Endothelial cell of umbilical vein (primary cell): ENCODE measurements around the gene MYH11. TPM values are rescaled to one million over a fixed set of nuclear protein-coding genes. Genes with fewer than 3 reads are reported as not detected.

Experiments
- BruUV-seq: library from RNA; stranded (reverse); fragments of 400-500 nt; replicated peaks from 2 replicates; lab custom pipeline; 2021; lab: Mats Ljungman, UMichigan
- CTCF ChIA-PET: fragments of 300-600, 350-600 bp; sonication (Branson Sonifier 250); formaldehyde crosslinking; loops from one replicate; lab custom pipeline; 2021; ENCODE audit warnings: antibody characterized with exemption, inconsistent platforms; lab: Charles Lee
- POLR2A ChIA-PET: fragments of 300-600, 350-600 bp; sonication (Branson Sonifier 250); formaldehyde crosslinking; loops from one replicate; lab custom pipeline; 2021; ENCODE audit warnings: antibody characterized with exemption, inconsistent platforms; lab: Charles Lee
- DNase-seq: peaks from one replicate; pipeline ENCODE4 v3.0.0-alpha.2; 2011; ENCODE audit warnings: low read depth, low spot score
- FAIRE-seq: peaks from 2 replicates; lab custom pipeline; 2011; peaks lifted over from hg19 to GRCh38; lab: Jason Lieb, UNC
- H2AFZ ChIP-seq: 2 replicates; pipeline ENCODE4 v1.6.0; 2012; ENCODE audit warnings: low read depth, low read length, control low read depth, inconsistent platforms
- H3K27ac ChIP-seq: 2 replicates; pipeline ENCODE4 v1.5.1; 2011; ENCODE audit warnings: low read depth, mild to moderate bottlenecking, control low read depth, low read length, moderate library complexity; ENCODE audit not compliant: insufficient read depth
- H3K27me3 ChIP-seq, 2 experiments: 2 replicates each; pipeline versions ENCODE4 v1.6.0 to v1.6.1; 2011; ENCODE audit warnings: low read length in 2 of 2, mixed read lengths in 1 of 2; ENCODE audit not compliant: control insufficient read depth in 2 of 2, insufficient read depth in 2 of 2
- H3K36me3 ChIP-seq, 2 experiments: 2 replicates in 1 of 2; 3 replicates in 1 of 2; pipeline ENCODE4 v1.5.1; 2011; ENCODE audit warnings: low read length in 2 of 2, mild to moderate bottlenecking in 1 of 2, moderate library complexity in 1 of 2; ENCODE audit not compliant: control insufficient read depth in 2 of 2, insufficient read depth in 2 of 2; ENCODE audit errors: extremely low read depth in 1 of 2
- H3K4me1 ChIP-seq: 3 replicates; pipeline ENCODE4 v1.5.1; 2011; ENCODE audit warnings: mild to moderate bottlenecking, low read length; ENCODE audit not compliant: control insufficient read depth, insufficient read depth; ENCODE audit errors: extremely low read depth
- H3K4me2 ChIP-seq: 2 replicates; pipeline ENCODE4 v1.6.1; 2011; ENCODE audit warnings: low read length, control low read depth, mixed read lengths; ENCODE audit not compliant: insufficient read depth
- H3K4me3 ChIP-seq, 3 experiments: fragments of 200-600 bp in 1 of 3; sonication (generic), shearing (Covaris generic) in 1 of 3; replicated peaks in 1 of 3; 2 replicates each; pipeline ENCODE4 v1.5.1; 2011 to 2016; ENCODE audit warnings: control low read depth in 3 of 3, low read length in 3 of 3, mild to moderate bottlenecking in 2 of 3, inconsistent platforms in 1 of 3, low read depth in 1 of 3, moderate library complexity in 1 of 3; ENCODE audit not compliant: insufficient read depth in 1 of 3
- H3K79me2 ChIP-seq: 2 replicates; pipeline ENCODE4 v1.6.0; 2012; ENCODE audit warnings: low read length, inconsistent platforms; ENCODE audit not compliant: control insufficient read depth, insufficient read depth
- H3K9ac ChIP-seq: replicated peaks from 2 replicates; pipeline ENCODE3; 2011; ENCODE audit warnings: low read length, control low read depth; ENCODE audit not compliant: insufficient read depth; ENCODE audit errors: extremely low read depth
- H3K9me1 ChIP-seq: replicated peaks from 3 replicates; pipeline ENCODE4 v1.6.0; 2011; ENCODE audit warnings: mild to moderate bottlenecking, low read length; ENCODE audit not compliant: control insufficient read depth, insufficient read depth; ENCODE audit errors: extremely low read depth
- H3K9me3 ChIP-seq: replicated peaks from 2 replicates; pipeline ENCODE4 v1.5.1; 2012; ENCODE audit warnings: low read length, inconsistent platforms; ENCODE audit not compliant: control insufficient read depth, insufficient read depth
- H4K20me1 ChIP-seq: replicated peaks from 2 replicates; pipeline ENCODE3; 2011; ENCODE audit warnings: mild to moderate bottlenecking, low read length; ENCODE audit not compliant: control insufficient read depth, insufficient read depth; ENCODE audit errors: extremely low read depth
- CTCF ChIP-seq, 2 donors: IDR thresholded peaks; 1 replicate in 1 of 2; 2 replicates in 1 of 2; pipeline ENCODE4 v1.5.1; 2011; ENCODE audit warnings: low read length in 2 of 2, mild to moderate bottlenecking in 2 of 2, moderate library complexity in 2 of 2, control low read depth in 1 of 2, inconsistent platforms in 1 of 2, low read depth in 1 of 2; ENCODE audit not compliant: insufficient read depth in 1 of 2; ENCODE audit errors: extremely low read depth in 1 of 2
- EZH2 ChIP-seq: IDR thresholded peaks from 2 replicates; pipeline ENCODE4 v1.6.1; 2012; ENCODE audit warnings: borderline replicate concordance, low read depth, mild to moderate bottlenecking, moderate library complexity, low read length, inconsistent platforms; ENCODE audit not compliant: severe bottlenecking
- FOS ChIP-seq: IDR thresholded peaks from 2 replicates; pipeline ENCODE4 v1.6.1; 2011; ENCODE audit warnings: mild to moderate bottlenecking, low read length, moderate library complexity, borderline replicate concordance; ENCODE audit not compliant: insufficient read depth
- GATA2 ChIP-seq: IDR thresholded peaks from 2 replicates; pipeline ENCODE4 v1.7.0; 2011; ENCODE audit warnings: low read depth, mild to moderate bottlenecking, moderate library complexity, mixed read lengths, low read length; ENCODE audit not compliant: insufficient read length, insufficient read depth
- JUN ChIP-seq: IDR thresholded peaks from 2 replicates; pipeline ENCODE4 v1.6.1; 2011; ENCODE audit warnings: borderline replicate concordance, low read depth; ENCODE audit not compliant: insufficient read length, insufficient read depth
- MAX ChIP-seq: IDR thresholded peaks from 2 replicates; pipeline ENCODE4 v1.6.1; 2011; ENCODE audit not compliant: insufficient read depth, insufficient read length
- MYC ChIP-seq: IDR thresholded peaks from one replicate; pipeline ENCODE4 v1.6.1; 2011; ENCODE audit warnings: mild to moderate bottlenecking, low read depth, low read length
- POLR2A ChIP-seq: IDR thresholded peaks from 2 replicates; pipeline ENCODE4 v1.6.1; 2012; ENCODE audit warnings: low read depth, mild to moderate bottlenecking, control low read depth, low read length
- POLR2AphosphoS5 ChIP-seq: IDR thresholded peaks from 2 replicates; pipeline ENCODE4 v1.6.1; 2012; ENCODE audit warnings: low read depth, mild to moderate bottlenecking, control low read depth, low read length, moderate library complexity; ENCODE audit not compliant: insufficient read depth
- dilution Hi-C: fragments of 300-500 bp; cut with MboI; formaldehyde crosslinking; loops from one replicate; pipeline ENCODE4 v1.15.0; 2019; ENCODE audit warnings: low sequenced_read_pairs; ENCODE audit not compliant: extremely low pct_ligation_motif_present
- intact Hi-C: fragments of 100-400 bp; cut with micrococcal nuclease; formaldehyde crosslinking; loops from one replicate; pipeline ENCODE4 v1.10.0; 2022
- polyA plus RNA-seq, 4 experiments: library from polyadenylated mRNA; depleted of rRNA in 3 of 4; stranded (reverse) in 3 of 4; unstranded in 1 of 4; fragments of >200 nt; gene quantifications; 2 replicates each; pipeline versions ENCODE4 v1.2.1 to v1.2.3, GENCODE V29; 2011 to 2012; ENCODE audit warnings: missing spikeins in 1 of 4
- total RNA-seq: library from RNA; stranded (reverse); gene quantifications from 2 replicates; pipeline ENCODE4 v1.2.3, GENCODE V29; 2021

MYH11 gene
- total and polyA plus RNA-seq, 2 donors (not counting 3 experiments of a cell fraction or from before 2014, with no cell fraction given), result not detected

- no peaks in the 10 kb centered on the region for H3K36me3 ChIP-seq
- no peaks in the 10 kb centered on the region for H3K9me1 ChIP-seq
- no peak overlapping the region for H3K4me3 ChIP-seq
- no peaks in the 10 kb centered on the region for H3K9me3 ChIP-seq
- H4K20me1 ChIP-seq, result no peaks in the 10 kb centered on the region
- intact Hi-C loops (no loop called here), dilution Hi-C loops (no loop called here)
- peaks cover 15% of the 10 kb centered on the region for H3K4me1 ChIP-seq
- DNase-seq, result no peak
- ChIA-PET CTCF (interaction anchor here (1.5 to 2.3 kb wide), 2 partner anchors 17 to 49 kb away, joined by 4 to 6 read pairs; no protein-coding TSS in a partner anchor), POLR2A (no interaction called here)
- no peak for FAIRE-seq
- H3K79me2 ChIP-seq, result peaks cover 14% of the 10 kb centered on the region
- H3K27me3 ChIP-seq, result no peaks in the 10 kb centered on the region
- H3K9ac ChIP-seq, result no peak overlapping the region
- TF ChIP-seq POLR2A (no peak), JUN (no peak), FOS (no peak), MAX (no peak), POLR2AphosphoS5 (no peak), MYC (no peak), CTCF (IDR thresholded peaks at IDR 0.05; ENCODE audit: extremely low read depth in 1 of 2, insufficient read depth in 1 of 2, low read depth in 1 of 2, low read length in 2 of 2) (no peak), EZH2 (no peak), GATA2 (no peak)
- no peak overlapping the region for H3K27ac ChIP-seq
- no TSS peak for BruUV-seq
- no peak overlapping the region for H2AFZ ChIP-seq
- no peak overlapping the region for H3K4me2 ChIP-seq
Observed at GRCh38 chr16:15891508-15891907, 34.7 kb upstream of the MYH11 start.
